Measurements from ENCODE around the gene ALDH1L2. TPM values are rescaled to one million over a fixed set of nuclear protein-coding genes. Genes with fewer than 3 reads are reported as not detected.

ALDH1L2 gene
- total RNA-seq, 4 donors from 2014 or later = 1.3 to 7.6 (median 3.9) TPM

DNA sequence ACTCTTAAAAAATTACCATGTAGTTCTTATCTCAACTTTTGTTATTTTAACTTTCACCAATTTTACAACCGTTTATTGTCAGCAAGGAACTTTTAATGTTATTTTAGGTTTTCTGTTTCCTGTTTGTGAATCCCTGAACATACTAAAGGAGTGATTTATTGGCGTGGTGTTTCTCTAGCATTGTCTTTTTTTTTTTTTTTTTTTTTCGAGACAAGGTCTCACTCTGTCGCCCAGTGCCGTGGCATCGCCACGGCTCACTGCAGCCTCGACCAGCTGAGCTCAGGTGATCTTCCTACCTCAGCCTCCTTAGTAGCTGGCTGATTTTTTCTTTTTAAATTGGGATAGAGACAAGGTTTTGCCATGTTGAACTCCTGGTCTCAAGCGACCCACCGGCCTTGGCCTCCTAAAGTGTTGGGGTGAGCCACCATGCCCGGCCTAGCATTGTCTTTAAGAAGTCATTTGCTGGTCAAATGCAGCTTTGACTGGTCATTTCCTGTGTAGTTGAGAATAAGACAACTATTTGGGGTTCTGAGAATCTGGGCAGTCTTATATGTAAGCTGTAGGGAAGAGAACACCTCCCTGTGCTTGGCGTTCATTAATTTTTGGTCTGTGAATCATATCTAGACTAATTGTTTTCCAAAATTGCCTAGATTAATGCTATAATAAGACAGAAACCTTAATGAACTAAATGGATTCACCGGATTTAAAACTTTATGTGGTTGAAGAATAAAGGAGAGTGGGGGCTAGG is 25.4 kb upstream of the ALDH1L2 start:
- H3K4me3 ChIP-seq = peak overlapping the region; percentile 62
- no peaks in the 10 kb centered on the region for H3K9me3 ChIP-seq
- H3K4me1 ChIP-seq = peaks cover 39% of the 10 kb centered on the region
- H3K36me3 ChIP-seq = peaks cover 15% of the 10 kb centered on the region
- H3K27ac ChIP-seq = no peak overlapping the region
- no peaks in the 10 kb centered on the region for H3K27me3 ChIP-seq
- TF ChIP-seq POLR2AphosphoS5 (IDR thresholded peaks at IDR 0.05) (no peak), EP300 (IDR thresholded peaks at IDR 0.05) (no peak), POLR2A (IDR thresholded peaks at IDR 0.05) (no peak)
- TF ChIP-seq, protein P1, sequence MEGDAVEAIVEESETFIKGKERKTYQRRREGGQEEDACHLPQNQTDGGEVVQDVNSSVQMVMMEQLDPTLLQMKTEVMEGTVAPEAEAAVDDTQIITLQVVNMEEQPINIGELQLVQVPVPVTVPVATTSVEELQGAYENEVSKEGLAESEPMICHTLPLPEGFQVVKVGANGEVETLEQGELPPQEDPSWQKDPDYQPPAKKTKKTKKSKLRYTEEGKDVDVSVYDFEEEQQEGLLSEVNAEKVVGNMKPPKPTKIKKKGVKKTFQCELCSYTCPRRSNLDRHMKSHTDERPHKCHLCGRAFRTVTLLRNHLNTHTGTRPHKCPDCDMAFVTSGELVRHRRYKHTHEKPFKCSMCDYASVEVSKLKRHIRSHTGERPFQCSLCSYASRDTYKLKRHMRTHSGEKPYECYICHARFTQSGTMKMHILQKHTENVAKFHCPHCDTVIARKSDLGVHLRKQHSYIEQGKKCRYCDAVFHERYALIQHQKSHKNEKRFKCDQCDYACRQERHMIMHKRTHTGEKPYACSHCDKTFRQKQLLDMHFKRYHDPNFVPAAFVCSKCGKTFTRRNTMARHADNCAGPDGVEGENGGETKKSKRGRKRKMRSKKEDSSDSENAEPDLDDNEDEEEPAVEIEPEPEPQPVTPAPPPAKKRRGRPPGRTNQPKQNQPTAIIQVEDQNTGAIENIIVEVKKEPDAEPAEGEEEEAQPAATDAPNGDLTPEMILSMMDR (IDR thresholded peaks at IDR 0.05) = no peak
- WGBS = 39% methylated on average over 13 of the region's 13 CpGs
- no peak for DNase-seq (ENCODE audit: low spot score in 2 of 2)

GRCh38 chr12:105107494-105108371 is 23.5 kb upstream of the ALDH1L2 start, which contains the start of gene WASHC4:
Gene WASHC4 (plus strand): TSS chr12:105107731. CDS start chr12:105107801, 70 bp downstream.
- WGBS = under 1% methylated on average over 52 of the region's 85 CpGs
- DNase-seq (ENCODE audit: low spot score in 2 of 2) = peak; percentile 97 to 98
- H3K27ac ChIP-seq = peak within 1 kb of the TSS; percentile 90
- peak within 1 kb of the TSS; percentile 62 for H3K4me3 ChIP-seq
- peaks cover 39% of the 10 kb centered on the region for H3K4me1 ChIP-seq
- H3K9me3 ChIP-seq = no peaks in the 10 kb centered on the region
- no peaks in the 10 kb centered on the region for H3K27me3 ChIP-seq
- TF ChIP-seq POLR2A (IDR thresholded peaks at IDR 0.05) (peak; percentile 40 to 96), POLR2AphosphoS5 (IDR thresholded peaks at IDR 0.05) (peak; percentile 41 to 82 (median 62)), EP300 (IDR thresholded peaks at IDR 0.05) (no peak)
- TF ChIP-seq, protein P1 (IDR thresholded peaks at IDR 0.05) = no peak
- H3K36me3 ChIP-seq = peaks cover 11% of the 10 kb centered on the region

GRCh38 chr12:105107171-105107493 is 22.9 kb upstream of the ALDH1L2 start:
- WGBS = 1% methylated on average over 15 of the region's 15 CpGs
- DNase-seq (ENCODE audit: low spot score in 2 of 2) = no peak
- Histone ChIP-seq H3K27me3 (no peaks in the 10 kb centered on the region), H3K27ac (peak overlapping the region; percentile 90), H3K36me3 (peaks cover 5% of the 10 kb centered on the region), H3K4me1 (peaks cover 39% of the 10 kb centered on the region), H3K4me3 (peak overlapping the region; percentile 62), H3K9me3 (no peaks in the 10 kb centered on the region)
- no peak for TF ChIP-seq POLR2AphosphoS5 (IDR thresholded peaks at IDR 0.05)

DNA sequence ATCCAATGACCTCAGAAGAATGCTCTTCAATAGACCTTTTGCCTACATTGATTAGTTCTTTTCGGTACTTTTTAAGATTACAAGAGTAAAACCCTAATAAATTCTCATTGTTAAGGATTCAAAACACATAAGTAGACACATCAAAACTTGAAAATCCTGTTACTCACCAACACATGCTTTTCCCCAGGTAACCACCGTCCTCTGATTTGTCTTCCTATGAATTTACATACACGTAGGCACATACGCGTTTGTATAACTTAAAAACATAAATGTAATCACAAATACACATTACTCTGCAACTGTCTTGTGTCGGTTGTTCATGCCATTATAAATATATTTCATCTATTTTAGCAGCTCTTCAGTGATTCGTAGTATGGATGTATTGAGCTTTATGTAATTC is 22.4 kb upstream of the ALDH1L2 start:
- H3K27me3 ChIP-seq = no peaks in the 10 kb centered on the region
- WGBS = 34% methylated on average over 7 of the region's 7 CpGs
- no peak for DNase-seq (ENCODE audit: low spot score in 2 of 2)
- H3K4me1 ChIP-seq = peaks cover 38% of the 10 kb centered on the region
- H3K9me3 ChIP-seq = no peaks in the 10 kb centered on the region
- H3K27ac ChIP-seq = no peak overlapping the region
- H3K36me3 ChIP-seq = peaks cover under 1% of the 10 kb centered on the region
- H3K4me3 ChIP-seq = peak overlapping the region; percentile 62
- TF ChIP-seq POLR2AphosphoS5 (IDR thresholded peaks at IDR 0.05) (no peak), POLR2A (IDR thresholded peaks at IDR 0.05) (no peak), EP300 (IDR thresholded peaks at IDR 0.05) (no peak)
- TF ChIP-seq, protein P1 (IDR thresholded peaks at IDR 0.05) = no peak

GRCh38 chr12:105104762-105105161 is 20.5 kb upstream of the ALDH1L2 start:
- peaks cover 21% of the 10 kb centered on the region for H3K4me1 ChIP-seq
- no peak overlapping the region for H3K27ac ChIP-seq
- H3K27me3 ChIP-seq = no peaks in the 10 kb centered on the region
- WGBS = 94% methylated on average over 1 of the region's 1 CpG
- TF ChIP-seq EP300 (IDR thresholded peaks at IDR 0.05) (no peak), POLR2AphosphoS5 (IDR thresholded peaks at IDR 0.05) (no peak), POLR2A (IDR thresholded peaks at IDR 0.05) (no peak)
- TF ChIP-seq, protein P1 (IDR thresholded peaks at IDR 0.05) = no peak
- no peaks in the 10 kb centered on the region for H3K36me3 ChIP-seq
- no peak overlapping the region for H3K4me3 ChIP-seq
- no peaks in the 10 kb centered on the region for H3K9me3 ChIP-seq
- no peak for DNase-seq (ENCODE audit: low spot score in 2 of 2)

All from suprapubic skin (tissue), 4 donors.